ENCODE results near the gene TMX2.

TMX2 gene

GRCh38 chr11:57744357-57744756 lies 32.0 kb downstream of the TMX2 start:
- H3K4me3 ChIP-seq (replicated peaks; ENCODE audit: low read depth, low read length), result no peak overlapping the region
- H3K36me3 ChIP-seq (ENCODE audit: control insufficient read depth, insufficient read depth, low read length), result peaks cover 19% of the 10 kb centered on the region
- H3K27me3 ChIP-seq (replicated peaks; ENCODE audit: control insufficient read depth, insufficient read depth, low read length), result no peaks in the 10 kb centered on the region
- DNase-seq (ENCODE audit: extremely low read depth, insufficient read length), result no peak
- TF ChIP-seq, protein P1, sequence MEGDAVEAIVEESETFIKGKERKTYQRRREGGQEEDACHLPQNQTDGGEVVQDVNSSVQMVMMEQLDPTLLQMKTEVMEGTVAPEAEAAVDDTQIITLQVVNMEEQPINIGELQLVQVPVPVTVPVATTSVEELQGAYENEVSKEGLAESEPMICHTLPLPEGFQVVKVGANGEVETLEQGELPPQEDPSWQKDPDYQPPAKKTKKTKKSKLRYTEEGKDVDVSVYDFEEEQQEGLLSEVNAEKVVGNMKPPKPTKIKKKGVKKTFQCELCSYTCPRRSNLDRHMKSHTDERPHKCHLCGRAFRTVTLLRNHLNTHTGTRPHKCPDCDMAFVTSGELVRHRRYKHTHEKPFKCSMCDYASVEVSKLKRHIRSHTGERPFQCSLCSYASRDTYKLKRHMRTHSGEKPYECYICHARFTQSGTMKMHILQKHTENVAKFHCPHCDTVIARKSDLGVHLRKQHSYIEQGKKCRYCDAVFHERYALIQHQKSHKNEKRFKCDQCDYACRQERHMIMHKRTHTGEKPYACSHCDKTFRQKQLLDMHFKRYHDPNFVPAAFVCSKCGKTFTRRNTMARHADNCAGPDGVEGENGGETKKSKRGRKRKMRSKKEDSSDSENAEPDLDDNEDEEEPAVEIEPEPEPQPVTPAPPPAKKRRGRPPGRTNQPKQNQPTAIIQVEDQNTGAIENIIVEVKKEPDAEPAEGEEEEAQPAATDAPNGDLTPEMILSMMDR (IDR thresholded peaks at IDR 0.05; ENCODE audit: insufficient read depth, low read length, poor library complexity, severe bottlenecking), result no peak

GRCh38 chr11:57745206-57745605 lies 32.8 kb downstream of the TMX2 start:
- no peak for DNase-seq (ENCODE audit: extremely low read depth, insufficient read length)
- Histone ChIP-seq H3K36me3 (ENCODE audit: control insufficient read depth, insufficient read depth, low read length) (peaks cover 19% of the 10 kb centered on the region), H3K4me3 (replicated peaks; ENCODE audit: low read depth, low read length) (no peak overlapping the region), H3K27me3 (replicated peaks; ENCODE audit: control insufficient read depth, insufficient read depth, low read length) (no peaks in the 10 kb centered on the region)
- TF ChIP-seq, protein P1 (IDR thresholded peaks at IDR 0.05; ENCODE audit: insufficient read depth, low read length, poor library complexity, severe bottlenecking), result no peak

DNA sequence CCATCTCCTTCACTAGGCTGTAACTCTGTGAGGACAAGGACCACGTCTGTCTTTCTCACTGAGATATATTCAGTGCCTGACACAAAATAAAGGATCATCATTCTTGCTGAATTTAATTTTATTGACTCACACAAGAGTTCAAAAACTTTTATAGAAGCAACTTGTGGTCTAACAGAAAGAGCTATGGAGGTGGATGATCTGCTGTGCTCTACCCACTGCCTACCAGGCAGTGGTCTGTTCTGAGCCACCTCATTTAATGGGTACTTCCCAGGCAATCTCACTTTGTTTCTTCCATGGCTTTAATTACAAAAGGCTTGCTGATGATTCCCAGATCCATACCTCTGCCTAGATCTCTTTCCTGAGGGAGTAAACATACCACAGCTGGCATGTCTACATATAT lies 34.5 kb downstream of the TMX2 start:
- Histone ChIP-seq H3K27me3 (replicated peaks; ENCODE audit: control insufficient read depth, insufficient read depth, low read length) (no peaks in the 10 kb centered on the region), H3K36me3 (ENCODE audit: control insufficient read depth, insufficient read depth, low read length) (peaks cover 19% of the 10 kb centered on the region), H3K4me3 (replicated peaks; ENCODE audit: low read depth, low read length) (no peak overlapping the region)
- no peak for DNase-seq (ENCODE audit: extremely low read depth, insufficient read length)
- TF ChIP-seq, protein P1 (IDR thresholded peaks at IDR 0.05; ENCODE audit: insufficient read depth, low read length, poor library complexity, severe bottlenecking), result no peak

- TF ChIP-seq, protein P1 (IDR thresholded peaks at IDR 0.05; ENCODE audit: insufficient read depth, low read length, poor library complexity, severe bottlenecking), result no peak
- H3K4me3 ChIP-seq (replicated peaks; ENCODE audit: low read depth, low read length), result no peak overlapping the region
- no peak for DNase-seq (ENCODE audit: extremely low read depth, insufficient read length)
- no peaks in the 10 kb centered on the region for H3K27me3 ChIP-seq (replicated peaks; ENCODE audit: control insufficient read depth, insufficient read depth, low read length)
- no peaks in the 10 kb centered on the region; the same call in 1 of the 2 replicates for H3K36me3 ChIP-seq (ENCODE audit: control insufficient read depth, insufficient read depth, low read length)
Observed at GRCh38 chr11:57751176-57751575, 38.8 kb downstream of the TMX2 start.

- TF ChIP-seq, protein P1 (IDR thresholded peaks at IDR 0.05; ENCODE audit: insufficient read depth, low read length, poor library complexity, severe bottlenecking), result peak; percentile 52
- H3K36me3 ChIP-seq (ENCODE audit: control insufficient read depth, insufficient read depth, low read length), result no peaks in the 10 kb centered on the region; the same call in 1 of the 2 replicates
- no peak for DNase-seq (ENCODE audit: extremely low read depth, insufficient read length)
- no peaks in the 10 kb centered on the region for H3K27me3 ChIP-seq (replicated peaks; ENCODE audit: control insufficient read depth, insufficient read depth, low read length)
- no peak within 1 kb of the TSS for H3K4me3 ChIP-seq (replicated peaks; ENCODE audit: low read depth, low read length)
Observed at GRCh38 chr11:57751676-57752253, 39.4 kb downstream of the TMX2 start, which contains the start of gene BTBD18. Gene BTBD18 (minus strand): TSS chr11:57751819. CDS start chr11:57751188, 631 bp downstream.

- TF ChIP-seq, protein P1 (IDR thresholded peaks at IDR 0.05; ENCODE audit: insufficient read depth, low read length, poor library complexity, severe bottlenecking), result no peak
- no peak for DNase-seq (ENCODE audit: extremely low read depth, insufficient read length)
Observed at GRCh38 chr11:57752954-57753353, 40.6 kb downstream of the TMX2 start.

More at GRCh38 chr11:57752954-57753353, 40.6 kb downstream of the TMX2 start:
- Histone ChIP-seq H3K27me3 (replicated peaks; ENCODE audit: control insufficient read depth, insufficient read depth, low read length) (no peaks in the 10 kb centered on the region), H3K36me3 (ENCODE audit: control insufficient read depth, insufficient read depth, low read length) (no peaks in the 10 kb centered on the region), H3K4me3 (replicated peaks; ENCODE audit: low read depth, low read length) (no peak overlapping the region)
